Fibroblast of lung (primary cell): ENCODE results near the gene DCTN4.

Experiments used
- CTCF ChIP-seq, 2 donors: IDR thresholded peaks in 1 of 2; conservative IDR thresholded peaks in 1 of 2; 1 replicate in 1 of 2; 2 replicates in 1 of 2; pipeline ENCODE4 v1.5.1; 2011 to 2012; ENCODE audit warnings: low read length in 2 of 2, control low read depth in 1 of 2, inconsistent platforms in 1 of 2, low read depth in 1 of 2, mild to moderate bottlenecking in 1 of 2
- EZH2 ChIP-seq: IDR thresholded peaks from 2 replicates; pipeline ENCODE4 v1.5.1; 2012; ENCODE audit warnings: low read length, control low read depth, mild to moderate bottlenecking; ENCODE audit errors: missing control alignments

- TF ChIP-seq CTCF (conservative IDR thresholded peaks at IDR 0.05 in 1 of 2, IDR thresholded peaks at IDR 0.05 in 1 of 2; ENCODE audit: low read depth in 1 of 2, low read length in 2 of 2) (no peak), EZH2 (no peak)
Measured at GRCh38 chr5:150759334-150759583, 442 bp upstream of the DCTN4 start.
